Neural progenitor cell (in vitro differentiated cells): ENCODE measurements around the gene RIOK3. TPM values are rescaled to one million over a fixed set of nuclear protein-coding genes. Genes with fewer than 3 reads are reported as not detected.
A peak's percentile ranks its signal among the peaks of the same experiment; 100 is the strongest.

Experiments
- DNase-seq: peaks from one replicate; pipeline ENCODE4 v3.0.0-alpha.2; 2016; ENCODE audit warnings: low spot score
- H2AFZ ChIP-seq: fragments of 200-600 bp; sonication (generic); replicated peaks from 2 replicates; pipeline ENCODE4 v1.6.1; 2016; ENCODE audit warnings: antibody characterized with exemption
- H3F3A ChIP-seq: fragments of 200-600 bp; sonication (generic); 2 replicates; pipeline ENCODE4 v1.6.1; 2016; ENCODE audit warnings: antibody characterized with exemption, low read depth
- H3K27ac ChIP-seq: fragments of 200-600 bp; sonication (generic); 2 replicates; pipeline ENCODE4 v1.5.1; 2016; ENCODE audit warnings: mild to moderate bottlenecking
- H3K27me3 ChIP-seq: fragments of 200-600 bp; sonication (generic); 2 replicates; pipeline ENCODE4 v1.6.1; 2016; ENCODE audit warnings: mild to moderate bottlenecking, moderate library complexity
- H3K36me3 ChIP-seq: fragments of 200-600 bp; sonication (generic); 2 replicates; pipeline ENCODE4 v1.5.1; 2016
- H3K4me1 ChIP-seq: fragments of 200-600 bp; sonication (generic); 2 replicates; pipeline ENCODE4 v1.6.1; 2016; ENCODE audit warnings: mixed run types
- H3K4me2 ChIP-seq: fragments of 200-600 bp; sonication (generic); 2 replicates; pipeline ENCODE4 v1.6.1; 2016
- H3K4me3 ChIP-seq: fragments of 200-600 bp; sonication (generic); 2 replicates; pipeline ENCODE4 v1.5.1; 2016
- H3K79me2 ChIP-seq: fragments of 200-600 bp; sonication (generic); 2 replicates; pipeline ENCODE4 v1.6.1; 2016; ENCODE audit warnings: low read depth
- H3K9ac ChIP-seq: fragments of 200-600 bp; sonication (generic); 2 replicates; pipeline ENCODE4 v1.6.1; 2016
- H3K9me3 ChIP-seq: fragments of 200-600 bp; sonication (generic); 2 replicates; pipeline ENCODE4 v1.5.1; 2016; ENCODE audit warnings: low read depth
- H4K20me1 ChIP-seq: fragments of 200-600 bp; sonication (generic); 2 replicates; pipeline ENCODE4 v1.6.1; 2016; ENCODE audit warnings: low read depth
- H3K27ac Mint-ChIP-seq: 3 replicates; pipeline ENCODE4 v1.8.0; 2021; ENCODE audit warnings: mixed read lengths
- H3K27me3 Mint-ChIP-seq: 2 replicates; pipeline ENCODE4 v1.8.0; 2022; ENCODE audit warnings: low read depth, mild to moderate bottlenecking, inconsistent platforms, moderate library complexity, mixed read lengths; ENCODE audit not compliant: insufficient read depth
- H3K36me3 Mint-ChIP-seq: 3 replicates; pipeline ENCODE4 v1.8.0; 2021; ENCODE audit warnings: mixed read lengths
- H3K4me1 Mint-ChIP-seq: 3 replicates; pipeline ENCODE4 v1.8.0; 2021; ENCODE audit warnings: mixed read lengths
- H3K4me3 Mint-ChIP-seq: 3 replicates; pipeline ENCODE4 v1.8.0; 2021; ENCODE audit warnings: mild to moderate bottlenecking, moderate library complexity, mixed read lengths
- H3K9me3 Mint-ChIP-seq: 3 replicates; pipeline ENCODE4 v1.8.0; 2020; ENCODE audit warnings: mixed read lengths
- EZH2 ChIP-seq: fragments of 200-600 bp; sonication (generic); IDR thresholded peaks from 2 replicates; pipeline ENCODE4 v1.6.1; 2017; ENCODE audit warnings: antibody characterized with exemption, mild to moderate bottlenecking, moderate library complexity
- EZH2phosphoT487 ChIP-seq: fragments of 200-600 bp; sonication (generic); IDR thresholded peaks from 2 replicates; pipeline ENCODE4 v1.6.1; 2017; ENCODE audit warnings: antibody characterized with exemption
- small RNA-seq: library from RNA; depleted of rRNA; stranded (forward); fragments of <200 nt; gene quantifications from one replicate; pipeline ENCODE3, GENCODE V24; 2015
- total RNA-seq: library from RNA; depleted of rRNA; stranded (reverse); fragments of >200 nt; gene quantifications from 2 replicates; pipeline ENCODE4 v1.2.3, GENCODE V29; 2015; ENCODE audit warnings: low replicate concordance
- TF ChIP-seq, protein P1 (sequence below): fragments of 200-600 bp; sonication (generic); IDR thresholded peaks from 2 replicates; pipeline ENCODE4 v1.5.1; 2017; ENCODE audit warnings: antibody characterized with exemption, mild to moderate bottlenecking

The RIOK3 gene
- total RNA-seq, 1 donor from 2014 or later = 77.5 TPM

DNA sequence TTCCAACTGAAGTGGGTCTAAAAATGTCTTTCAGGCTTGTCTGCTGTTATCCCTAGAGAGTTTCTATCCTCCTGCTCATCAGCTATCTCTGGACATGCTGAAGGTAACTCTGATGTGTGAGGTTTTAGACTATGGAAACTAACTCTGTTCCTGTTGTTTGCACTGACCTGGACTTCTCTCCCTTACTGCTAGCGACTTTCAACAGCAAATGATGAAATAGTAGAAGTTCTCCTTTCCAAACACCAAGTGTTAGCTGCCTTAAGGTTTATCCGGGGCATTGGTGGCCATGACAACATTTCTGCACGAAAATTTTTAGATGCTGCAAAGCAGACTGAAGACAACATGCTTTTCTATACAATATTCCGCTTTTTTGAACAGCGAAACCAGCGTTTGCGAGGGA is 77.1 kb downstream of the RIOK3 start:
- H3K4me1 Mint-ChIP-seq = no peaks in the 10 kb centered on the region
- no peak overlapping the region for H3K9ac ChIP-seq
- no peak overlapping the region for H3K4me2 ChIP-seq
- no peak for DNase-seq
- no peak overlapping the region for H3K27ac ChIP-seq
- peaks cover 36% of the 10 kb centered on the region for H3K36me3 Mint-ChIP-seq
- H3K9me3 Mint-ChIP-seq = no peaks in the 10 kb centered on the region
- H3K27me3 ChIP-seq = no peaks in the 10 kb centered on the region
- H3K4me3 ChIP-seq = no peak overlapping the region
- no peak overlapping the region for H3K4me3 Mint-ChIP-seq
- H3K4me1 ChIP-seq = peaks cover 6% of the 10 kb centered on the region
- no peak overlapping the region for H2AFZ ChIP-seq
- no peaks in the 10 kb centered on the region for H4K20me1 ChIP-seq
- no peaks in the 10 kb centered on the region for H3K27me3 Mint-ChIP-seq
- TF ChIP-seq, protein P1, sequence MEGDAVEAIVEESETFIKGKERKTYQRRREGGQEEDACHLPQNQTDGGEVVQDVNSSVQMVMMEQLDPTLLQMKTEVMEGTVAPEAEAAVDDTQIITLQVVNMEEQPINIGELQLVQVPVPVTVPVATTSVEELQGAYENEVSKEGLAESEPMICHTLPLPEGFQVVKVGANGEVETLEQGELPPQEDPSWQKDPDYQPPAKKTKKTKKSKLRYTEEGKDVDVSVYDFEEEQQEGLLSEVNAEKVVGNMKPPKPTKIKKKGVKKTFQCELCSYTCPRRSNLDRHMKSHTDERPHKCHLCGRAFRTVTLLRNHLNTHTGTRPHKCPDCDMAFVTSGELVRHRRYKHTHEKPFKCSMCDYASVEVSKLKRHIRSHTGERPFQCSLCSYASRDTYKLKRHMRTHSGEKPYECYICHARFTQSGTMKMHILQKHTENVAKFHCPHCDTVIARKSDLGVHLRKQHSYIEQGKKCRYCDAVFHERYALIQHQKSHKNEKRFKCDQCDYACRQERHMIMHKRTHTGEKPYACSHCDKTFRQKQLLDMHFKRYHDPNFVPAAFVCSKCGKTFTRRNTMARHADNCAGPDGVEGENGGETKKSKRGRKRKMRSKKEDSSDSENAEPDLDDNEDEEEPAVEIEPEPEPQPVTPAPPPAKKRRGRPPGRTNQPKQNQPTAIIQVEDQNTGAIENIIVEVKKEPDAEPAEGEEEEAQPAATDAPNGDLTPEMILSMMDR = no peak
- no peak for TF ChIP-seq EZH2phosphoT487
- no peak for TF ChIP-seq EZH2
- H3F3A ChIP-seq = peaks cover 3% of the 10 kb centered on the region
- no peaks in the 10 kb centered on the region for H3K9me3 ChIP-seq
- H3K79me2 ChIP-seq = no peaks in the 10 kb centered on the region
- no peaks in the 10 kb centered on the region for H3K36me3 ChIP-seq
- H3K27ac Mint-ChIP-seq = no peak overlapping the region

DNA sequence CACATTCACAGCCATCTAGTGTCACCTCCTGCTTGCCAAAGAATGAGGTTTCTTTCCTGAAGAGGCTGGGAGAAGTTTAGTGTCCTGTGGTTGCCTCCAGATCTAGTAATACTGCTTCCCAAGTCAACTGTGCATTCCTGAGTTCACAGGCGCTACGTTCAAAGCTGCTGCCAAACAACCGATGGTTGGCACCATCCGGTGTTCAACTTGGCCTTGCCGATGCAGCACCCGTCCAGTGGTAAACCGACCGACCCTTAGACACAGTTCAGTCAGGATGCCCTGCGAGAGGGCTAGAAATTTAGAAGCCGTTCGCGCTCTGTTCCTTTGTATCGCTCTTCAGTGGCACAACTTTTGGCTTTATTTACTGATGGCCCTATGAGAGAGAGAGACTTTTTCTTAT is 78.8 kb downstream of the RIOK3 start:
- Mint-ChIP-seq H3K9me3 (no peaks in the 10 kb centered on the region), H3K27ac (peak overlapping the region; percentile 33), H3K36me3 (peaks cover 34% of the 10 kb centered on the region), H3K27me3 (no peaks in the 10 kb centered on the region), H3K4me1 (no peaks in the 10 kb centered on the region), H3K4me3 (no peak overlapping the region)
- DNase-seq = no peak
- Histone ChIP-seq H3F3A (peaks cover 3% of the 10 kb centered on the region), H3K27me3 (no peaks in the 10 kb centered on the region), H3K9ac (no peak overlapping the region), H3K36me3 (no peaks in the 10 kb centered on the region), H3K4me3 (no peak overlapping the region), H3K4me1 (no peaks in the 10 kb centered on the region), H3K9me3 (no peaks in the 10 kb centered on the region), H3K79me2 (no peaks in the 10 kb centered on the region), H3K27ac (no peak overlapping the region), H3K4me2 (no peak overlapping the region), H4K20me1 (no peaks in the 10 kb centered on the region), H2AFZ (no peak overlapping the region)
- TF ChIP-seq, protein P1 = no peak
- TF ChIP-seq EZH2phosphoT487 = no peak

Small RNAs within 50 kb of the gene (small RNA-seq; reads per million reads assigned to genes)
- gene AC026634.1 (not detected), gene RF00019 (not detected)

Other genes with a start within 250 kb of the RIOK3 start
- 20.8 and 31.6 TPM in 2 replicates for gene RMC1, start 50.2 kb downstream of the RIOK3 start, total RNA-seq
- gene NPC1, start 133.2 kb downstream of the RIOK3 start, total RNA-seq = 20.9 and 31.4 TPM in 2 replicates
- gene ANKRD29, start 209.6 kb downstream of the RIOK3 start, total RNA-seq = 0.65 and 0.81 TPM in 2 replicates
- 0.28 and 0.47 TPM in 2 replicates for gene LAMA3, start 236.2 kb downstream of the RIOK3 start, total RNA-seq